ENCODE results near the gene JAG1.

Gene JAG1

GRCh38 chr20:10659651-10660601 is 13.9 kb downstream of the JAG1 start:
- POLR2A ChIA-PET = interaction anchor here (0.6 kb wide), 1 partner anchor 683 kb away, joined by 6 read pairs; no protein-coding TSS in a partner anchor

GRCh38 chr20:10658876-10659632 is 14.7 kb downstream of the JAG1 start:
- POLR2A ChIA-PET = interaction anchor here (0.6 kb wide), 1 partner anchor 684 kb away, joined by 6 read pairs; no protein-coding TSS in a partner anchor
- TF ChIP-seq CTCF (IDR thresholded peaks at IDR 0.05; ENCODE audit: insufficient read depth, low read length, missing control alignments) = no peak
- no peak for DNase-seq (ENCODE audit: low read depth, low spot score)
- CTCF ChIA-PET = interaction anchor here (6.7 kb wide), 1 partner anchor 12 kb away, joined by 40 read pairs; no protein-coding TSS in a partner anchor
- H3K4me3 ChIP-seq (ENCODE audit: low read depth, low read length) = no peak overlapping the region

More at GRCh38 chr20:10659651-10660601, 13.9 kb downstream of the JAG1 start:
- CTCF ChIA-PET = interaction anchor here (6.7 kb wide), 1 partner anchor 11 kb away, joined by 40 read pairs; no protein-coding TSS in a partner anchor
- no peak for DNase-seq (ENCODE audit: low read depth, low spot score)
- no peak for TF ChIP-seq CTCF (IDR thresholded peaks at IDR 0.05; ENCODE audit: insufficient read depth, low read length, missing control alignments)
- no peak overlapping the region for H3K4me3 ChIP-seq (ENCODE audit: low read depth, low read length)

- POLR2A ChIA-PET = no interaction called here
- CTCF ChIA-PET = interaction anchor here (1.6 to 6.7 kb wide), 2 partner anchors 13 to 16 kb away, joined by 3 to 40 read pairs; no protein-coding TSS in a partner anchor
- no peak for DNase-seq (ENCODE audit: low read depth, low spot score)
- TF ChIP-seq CTCF (IDR thresholded peaks at IDR 0.05; ENCODE audit: insufficient read depth, low read length, missing control alignments) = no peak
- H3K4me3 ChIP-seq (ENCODE audit: low read depth, low read length) = no peak overlapping the region
These were observed 15.6 kb downstream of the JAG1 start for GRCh38 chr20:10658051-10658823.

- no peak for DNase-seq (ENCODE audit: low read depth, low spot score)
- ChIA-PET POLR2A (no interaction called here), CTCF (interaction anchor here (0.9 to 6.7 kb wide), 5 partner anchors 9 to 101 kb away, joined by 3 to 40 read pairs (median 3); no protein-coding TSS in a partner anchor)
- no peak for TF ChIP-seq CTCF (IDR thresholded peaks at IDR 0.05; ENCODE audit: insufficient read depth, low read length, missing control alignments)
- no peak overlapping the region for H3K4me3 ChIP-seq (ENCODE audit: low read depth, low read length)
These were observed 16.3 kb downstream of the JAG1 start for GRCh38 chr20:10657453-10657852.

GRCh38 chr20:10655720-10656669 is 17.8 kb downstream of the JAG1 start:
- no peak overlapping the region for H3K4me3 ChIP-seq (ENCODE audit: low read depth, low read length)
- CTCF ChIA-PET = interaction anchor here (1.1 to 3.5 kb wide), 5 partner anchors 11 to 103 kb away, joined by 3 to 12 read pairs (median 6); no protein-coding TSS in a partner anchor
- no peak for TF ChIP-seq CTCF (IDR thresholded peaks at IDR 0.05; ENCODE audit: insufficient read depth, low read length, missing control alignments)
- DNase-seq (ENCODE audit: low read depth, low spot score) = no peak
- POLR2A ChIA-PET = no interaction called here

Measured in AG04449 (cell line).